Activated T-cell treated with anti-CD3 and anti-CD28 coated beads for 48 hours (primary cell): Measurements from ENCODE around the gene KRT16.
"Not testable (repeated sequence)": the region's sequence is repeated elsewhere in the genome, so short reads cannot be mapped to it uniquely, and the experiment has no call there.

Source experiments
- DNase-seq: peaks from one replicate; pipeline ENCODE4 v3.0.0-alpha.2; 2020; ENCODE audit warnings: low read depth

The KRT16 gene

DNA sequence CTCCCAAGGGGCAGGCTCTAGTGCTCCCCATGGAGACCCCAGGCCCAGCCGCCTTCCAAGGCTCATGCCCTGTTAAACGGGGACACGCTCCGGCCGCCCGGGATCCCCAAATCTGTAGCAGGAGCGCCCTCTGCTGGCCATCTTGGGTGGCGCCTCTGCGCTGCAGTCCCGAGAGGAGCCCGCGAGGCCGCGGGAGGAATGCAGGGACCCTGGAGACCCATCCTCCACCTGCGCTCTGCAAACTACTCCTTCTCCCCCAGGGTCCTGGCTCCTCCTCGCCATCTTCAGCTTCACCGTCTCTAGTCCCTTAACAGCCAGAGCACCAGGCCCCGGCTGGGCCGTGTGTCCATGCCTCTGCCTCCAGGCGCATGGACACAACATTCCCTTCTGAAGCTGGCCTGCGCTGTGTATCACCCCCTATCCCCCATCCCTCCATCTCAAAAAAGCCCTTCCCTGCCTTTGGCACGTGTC lies 35.4 kb upstream of the KRT16 start:
- peak; percentile 87 for DNase-seq

DNA sequence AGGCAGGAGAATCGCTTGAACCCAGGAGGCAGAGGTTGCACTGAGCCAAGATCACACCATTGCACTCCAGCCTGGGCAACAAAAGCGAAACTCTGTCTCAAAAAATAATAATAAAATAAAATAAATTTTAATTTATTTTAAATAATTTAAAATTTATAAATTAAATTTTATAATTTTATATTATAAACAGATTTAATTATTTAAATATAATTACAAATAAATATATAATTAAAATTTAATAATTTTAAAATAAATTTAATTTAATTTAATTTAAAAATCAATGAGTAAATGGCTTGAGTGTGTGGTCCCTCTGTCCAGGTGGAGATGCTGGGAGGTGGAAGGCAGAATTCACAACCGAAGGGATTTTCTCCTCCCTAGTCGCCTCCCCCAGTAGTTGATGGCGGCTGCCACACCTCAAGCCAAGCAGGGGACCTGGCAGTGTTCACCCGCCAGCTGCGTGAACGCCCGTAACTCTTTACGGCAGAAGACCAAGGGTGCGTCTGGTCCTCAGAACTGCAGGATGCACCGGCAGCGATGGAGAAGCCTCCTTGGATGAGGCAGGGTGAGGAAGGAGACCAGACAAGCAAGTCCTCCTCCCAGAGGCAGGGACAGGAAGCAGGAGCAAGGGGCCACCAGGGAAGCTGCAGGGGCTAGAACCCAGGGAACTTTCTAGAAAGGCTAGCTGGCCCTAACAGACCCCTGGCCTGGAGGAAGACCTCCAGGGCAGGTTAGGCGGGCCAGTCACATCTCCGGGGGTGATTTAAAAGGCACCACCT lies 34.7 kb upstream of the KRT16 start:
- no peak for DNase-seq

DNA sequence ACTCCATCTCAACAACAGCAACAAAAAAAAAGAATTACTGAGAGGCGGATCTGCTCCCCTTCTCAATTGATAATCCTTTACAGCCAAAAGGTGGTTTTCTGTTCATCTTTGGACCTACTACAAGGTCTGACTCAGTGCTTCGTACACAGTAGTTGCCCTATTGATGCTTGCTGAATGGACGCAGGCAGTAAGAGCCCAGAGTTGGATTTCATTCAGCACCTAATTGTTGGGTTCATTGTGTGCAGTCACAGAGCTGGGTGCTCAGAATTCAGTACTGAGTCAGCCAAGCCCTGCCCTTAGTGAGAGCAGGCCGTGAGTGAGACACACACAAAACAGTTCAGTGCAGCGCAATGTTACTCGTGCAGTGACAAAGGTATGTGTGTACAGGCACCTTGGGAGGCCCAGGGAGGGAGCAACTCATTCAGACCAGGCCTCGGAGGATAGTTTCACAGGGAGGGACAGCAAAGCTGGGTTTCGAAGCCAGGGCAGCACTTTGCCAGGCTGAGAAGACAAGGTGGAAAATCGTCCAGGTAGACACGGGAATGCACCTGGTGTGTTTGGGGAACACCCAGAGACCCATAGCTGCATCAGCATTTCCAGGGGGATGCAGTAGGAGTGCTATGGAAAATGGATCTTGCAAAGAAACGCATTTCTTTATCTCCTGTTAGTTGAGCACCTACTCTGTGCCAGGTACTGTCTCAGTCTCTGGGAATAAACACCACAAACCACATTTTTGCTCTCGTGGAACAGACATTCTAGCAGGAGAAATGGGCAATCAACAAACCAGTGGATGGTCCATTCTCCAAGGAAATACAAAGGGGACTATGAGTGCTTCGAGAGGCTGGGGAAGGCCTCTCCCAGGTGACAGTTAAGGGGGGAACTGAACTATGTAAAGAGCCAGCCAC lies 29.9 kb upstream of the KRT16 start:
- DNase-seq, result no peak

DNA sequence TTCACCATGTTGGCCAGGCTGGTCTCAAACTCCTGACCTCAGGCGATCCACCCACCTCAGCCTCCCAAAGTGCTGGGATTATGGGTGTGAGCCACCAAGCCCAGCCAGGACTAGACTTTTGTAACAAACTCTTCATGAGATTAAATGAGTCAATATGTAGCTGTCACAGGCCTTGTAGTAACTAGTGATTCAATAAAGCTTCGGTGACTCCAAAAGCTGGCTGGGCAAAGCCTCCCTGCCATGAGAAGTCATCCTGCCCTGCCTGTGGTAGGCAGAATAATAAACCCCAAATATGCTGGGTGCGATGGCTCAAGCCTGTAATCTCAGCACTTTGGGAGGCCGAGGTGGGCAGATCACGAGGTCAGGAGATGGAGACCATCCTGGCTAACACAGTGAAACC lies 28.0 kb upstream of the KRT16 start:
- DNase-seq, result not testable (repeated sequence)

DNA sequence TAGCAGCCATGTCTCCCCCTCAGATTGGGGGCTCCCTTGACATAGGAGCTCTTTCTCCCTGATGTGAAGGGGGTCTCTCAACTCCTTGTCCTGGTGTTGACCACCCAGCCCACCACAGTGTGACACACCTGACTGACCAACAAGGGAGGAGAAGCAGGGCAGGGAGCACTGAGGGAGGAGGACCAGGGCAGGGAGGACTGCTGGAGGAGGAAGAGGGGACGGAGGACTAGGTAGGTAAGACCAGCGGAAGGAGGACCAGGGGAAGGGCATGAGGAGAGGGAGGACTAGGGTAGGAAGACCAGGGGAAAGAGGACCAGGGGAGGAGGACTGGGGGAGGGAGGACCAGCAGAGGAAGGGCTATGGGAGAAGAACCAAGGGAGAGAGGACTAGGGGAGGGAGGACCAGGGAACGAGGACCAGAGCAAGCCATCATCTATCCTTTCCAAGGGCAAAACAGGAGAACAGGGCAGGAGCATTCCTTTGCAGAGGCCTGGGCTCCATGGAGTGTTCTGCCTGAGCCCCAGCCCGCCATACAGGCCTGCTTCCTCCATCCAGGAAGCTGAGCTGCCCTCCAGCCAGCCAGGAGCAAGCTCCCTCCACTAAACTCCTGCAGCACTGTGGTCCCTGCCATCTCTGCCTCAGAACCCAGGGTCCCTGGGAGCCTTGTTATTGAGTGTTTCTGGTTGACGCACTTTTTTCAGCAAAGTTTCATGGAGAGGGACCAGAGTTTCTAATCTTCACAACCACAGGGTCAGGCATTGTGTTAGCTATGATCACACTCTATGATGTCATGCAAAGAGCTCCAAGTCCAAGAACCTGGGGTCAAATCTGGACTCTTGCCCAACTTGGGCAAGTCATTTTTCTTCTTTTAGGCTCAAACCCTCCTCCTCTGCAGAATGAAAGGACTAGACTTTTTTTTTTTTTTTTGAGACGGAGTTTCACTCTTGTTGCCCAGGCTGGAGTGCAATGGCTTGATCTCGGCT lies 27.2 kb upstream of the KRT16 start:
- no peak for DNase-seq

DNA sequence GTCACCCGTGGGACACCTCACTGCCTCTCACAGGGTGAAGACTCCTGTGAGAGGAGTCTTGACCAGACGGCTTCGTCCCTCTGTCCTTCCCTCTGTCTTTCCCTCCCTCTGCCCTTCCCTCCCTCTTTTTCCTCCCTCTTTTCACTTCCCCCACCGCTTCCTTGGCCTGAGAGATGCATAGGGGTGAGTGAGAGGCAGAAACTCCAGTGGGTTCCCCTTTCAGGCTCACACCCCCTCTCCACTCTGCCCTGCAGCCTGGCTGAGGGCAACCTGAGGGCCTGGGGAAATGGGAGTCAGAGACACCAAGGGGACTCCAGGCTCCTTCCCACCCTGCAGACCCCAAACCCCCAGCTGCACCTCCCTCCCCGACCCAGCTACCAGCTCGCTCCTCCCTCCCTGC lies 26.4 kb upstream of the KRT16 start:
- DNase-seq, result no peak

DNA sequence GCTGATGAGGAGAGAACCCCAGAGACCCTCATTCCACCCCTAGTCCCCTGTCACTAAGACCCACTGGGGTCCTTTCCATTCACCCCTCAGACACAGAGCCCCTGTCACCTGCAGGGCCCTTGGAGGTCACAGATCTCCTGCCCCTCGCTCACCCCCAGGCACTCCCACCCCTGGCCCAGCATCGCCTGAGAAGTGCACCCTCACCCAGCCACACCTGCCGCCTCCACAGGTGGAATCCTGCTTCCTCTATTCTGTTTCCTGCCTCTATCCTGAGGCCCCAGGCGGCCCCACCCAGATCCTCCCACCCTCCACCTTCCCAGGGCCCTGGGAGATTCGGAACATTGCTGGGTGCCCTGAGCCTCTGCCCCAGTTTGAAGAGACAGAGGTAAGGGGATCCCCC lies 25.6 kb upstream of the KRT16 start:
- DNase-seq, result no peak

DNA sequence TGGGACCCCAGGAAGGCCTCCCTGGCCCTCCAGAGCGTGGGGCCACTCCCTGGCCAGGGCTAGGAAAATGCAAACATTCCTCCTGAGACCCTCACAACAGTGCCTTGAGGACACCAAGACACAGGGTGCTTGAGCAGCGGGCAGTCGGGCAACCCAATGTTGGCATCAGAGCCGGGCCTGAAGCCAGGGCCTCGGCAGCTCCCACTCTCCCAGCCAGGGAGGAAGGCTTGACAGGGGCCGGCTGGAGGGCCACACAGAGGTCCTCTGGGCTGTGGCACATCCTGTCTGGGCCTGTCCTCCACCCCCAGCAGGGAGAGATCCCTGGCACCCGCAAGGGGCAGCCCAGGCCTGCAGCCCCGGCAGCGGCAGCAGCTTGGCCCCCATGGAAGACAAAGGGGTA lies 24.1 kb upstream of the KRT16 start:
- no peak for DNase-seq

DNA sequence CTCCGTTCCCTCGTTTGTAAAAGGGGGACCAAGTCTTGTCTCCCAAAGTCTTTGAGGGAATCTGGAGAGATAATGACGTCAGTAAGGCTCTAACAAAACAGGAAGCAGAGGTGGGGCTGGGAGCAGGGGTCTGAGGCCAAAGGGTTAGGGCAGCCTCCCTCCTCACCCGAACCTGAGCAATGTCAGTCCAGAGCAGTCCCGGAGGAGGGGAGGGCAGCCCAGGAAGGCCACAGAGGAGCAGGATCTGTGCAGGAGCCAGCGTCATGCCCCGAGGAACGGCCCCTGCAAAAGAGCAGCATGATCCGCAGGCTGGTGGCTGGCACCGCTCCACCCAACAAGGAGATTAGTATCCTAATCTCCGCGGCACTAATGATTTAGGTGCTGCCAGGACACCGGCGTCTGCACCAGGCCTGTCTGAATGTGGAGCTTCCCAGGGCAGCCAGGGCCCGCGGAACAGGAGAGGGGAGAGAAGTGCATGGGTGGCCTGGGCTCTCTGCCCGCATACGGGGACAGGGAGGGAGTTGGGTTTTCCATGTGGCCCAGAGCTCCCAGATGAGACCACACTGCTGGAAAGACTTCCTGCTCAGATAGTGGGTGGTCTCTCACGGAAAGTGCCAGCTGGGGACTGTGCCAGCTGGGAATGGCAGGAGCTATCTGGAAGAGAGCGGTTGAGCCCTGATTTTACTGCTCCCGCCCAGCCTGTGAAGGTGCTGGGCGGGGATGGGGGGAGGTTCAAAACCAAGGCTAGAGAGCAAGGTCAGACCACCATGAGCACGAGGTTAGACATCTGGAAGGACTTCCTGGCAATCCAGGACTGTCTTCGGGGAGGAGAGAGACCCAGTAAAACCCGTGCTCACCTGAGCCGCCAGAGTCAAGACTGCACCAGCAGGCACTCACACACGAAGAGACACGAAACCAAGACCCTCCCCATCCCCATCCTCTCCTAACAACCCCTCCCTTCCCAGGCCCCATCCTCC lies 22.8 kb upstream of the KRT16 start:
- no peak for DNase-seq

DNA sequence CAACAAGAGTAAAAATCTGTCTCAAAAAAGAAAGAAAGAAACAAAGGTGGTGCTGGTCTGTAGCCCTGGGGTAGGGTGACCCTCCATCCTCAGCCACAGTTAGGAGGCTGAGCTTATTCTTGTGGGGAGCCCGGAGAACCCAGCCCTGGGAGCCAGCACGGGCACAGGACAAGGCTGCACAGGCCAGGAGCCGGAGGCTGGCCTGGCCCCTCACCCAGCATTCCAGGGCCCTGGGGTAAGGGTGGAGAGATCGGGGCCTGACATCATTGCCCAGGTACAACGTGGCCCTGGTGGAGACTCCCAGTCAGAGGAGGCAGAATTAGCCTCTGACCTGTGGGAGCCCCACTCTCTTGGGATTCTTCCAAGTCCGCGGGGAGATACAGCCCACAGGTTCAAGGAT lies 22.1 kb upstream of the KRT16 start:
- no peak for DNase-seq

DNA sequence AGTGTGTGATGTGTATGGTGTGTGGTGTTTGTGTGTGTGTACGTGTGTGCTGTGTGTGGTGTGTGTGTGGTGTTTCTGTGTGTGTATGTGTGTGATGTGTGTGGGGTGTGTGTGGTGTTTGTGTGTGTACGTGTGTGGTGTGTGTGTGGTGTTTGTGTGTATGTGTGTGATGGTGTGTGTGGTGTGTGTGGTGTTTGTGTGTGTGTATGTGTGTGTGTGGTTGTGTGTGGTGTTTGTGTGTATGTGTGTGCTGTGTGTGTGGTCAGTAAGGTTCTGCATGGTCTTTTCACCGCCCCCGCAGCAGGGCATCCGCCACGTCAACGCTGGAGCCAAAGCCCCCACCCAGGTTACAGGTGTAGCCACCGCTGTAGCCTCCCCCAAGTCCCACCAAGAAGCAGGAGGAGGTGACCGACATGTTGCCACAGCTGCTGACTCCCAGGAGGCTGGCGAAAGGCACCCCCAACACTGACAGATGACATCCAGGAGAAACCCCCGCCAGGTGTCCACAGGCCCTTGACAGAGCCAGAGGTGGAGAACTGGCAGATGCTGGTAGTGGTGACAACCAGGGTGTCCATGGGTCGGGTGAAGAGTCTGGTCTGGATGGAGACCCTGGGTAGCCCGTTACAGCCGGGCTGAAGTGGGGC lies 21.1 kb upstream of the KRT16 start:
- DNase-seq, result no peak

DNA sequence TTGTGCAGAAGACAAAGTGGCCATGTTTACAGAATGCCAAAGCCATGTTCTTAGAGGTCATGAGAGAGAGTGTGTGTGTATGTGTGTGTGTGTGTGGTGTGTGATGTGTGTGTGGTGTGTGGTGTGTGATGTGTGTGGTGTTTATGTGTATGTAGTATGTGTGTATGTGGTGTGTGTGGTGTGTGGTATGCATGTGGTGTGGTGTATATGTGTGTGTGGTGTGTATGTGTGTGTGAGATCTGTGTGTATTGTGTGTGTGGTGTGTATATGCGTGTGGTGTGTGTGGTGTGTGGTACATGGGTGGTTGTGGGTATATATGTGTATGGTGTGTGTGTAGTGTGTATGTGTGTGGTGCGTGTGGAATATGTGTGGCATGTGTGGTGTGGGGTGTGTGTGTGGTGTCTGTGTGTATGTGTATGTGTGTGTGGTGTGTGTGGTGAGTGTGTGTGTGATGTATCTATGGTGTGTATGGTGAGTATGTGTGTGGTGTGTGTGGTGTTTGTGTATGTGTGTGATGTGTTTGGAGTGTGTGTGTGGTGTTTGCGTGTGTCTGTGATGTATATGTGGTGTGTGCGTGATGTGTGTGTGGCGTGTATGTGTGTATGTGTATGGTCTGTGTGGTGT lies 20.0 kb upstream of the KRT16 start:
- DNase-seq, result no peak

DNA sequence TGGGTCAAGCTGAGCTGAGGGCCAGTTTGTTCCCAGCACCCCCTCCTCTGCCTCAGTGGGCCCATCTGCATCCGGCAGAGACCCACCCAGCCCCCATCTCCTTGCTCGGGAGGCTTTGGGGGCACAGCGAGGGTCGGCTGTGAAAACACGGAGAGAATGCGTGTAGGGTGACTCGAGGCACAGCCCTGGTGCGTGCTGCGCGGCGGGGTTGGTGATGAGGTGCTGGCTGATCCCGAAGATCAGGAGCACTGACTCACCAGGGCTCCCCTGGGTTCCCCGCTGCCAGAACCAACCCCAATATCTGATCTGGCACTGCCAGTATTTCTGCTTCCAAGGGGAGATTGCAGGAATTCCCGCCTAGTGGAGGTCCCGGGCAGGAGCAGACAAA lies 19.3 kb upstream of the KRT16 start:
- DNase-seq, result no peak

DNA sequence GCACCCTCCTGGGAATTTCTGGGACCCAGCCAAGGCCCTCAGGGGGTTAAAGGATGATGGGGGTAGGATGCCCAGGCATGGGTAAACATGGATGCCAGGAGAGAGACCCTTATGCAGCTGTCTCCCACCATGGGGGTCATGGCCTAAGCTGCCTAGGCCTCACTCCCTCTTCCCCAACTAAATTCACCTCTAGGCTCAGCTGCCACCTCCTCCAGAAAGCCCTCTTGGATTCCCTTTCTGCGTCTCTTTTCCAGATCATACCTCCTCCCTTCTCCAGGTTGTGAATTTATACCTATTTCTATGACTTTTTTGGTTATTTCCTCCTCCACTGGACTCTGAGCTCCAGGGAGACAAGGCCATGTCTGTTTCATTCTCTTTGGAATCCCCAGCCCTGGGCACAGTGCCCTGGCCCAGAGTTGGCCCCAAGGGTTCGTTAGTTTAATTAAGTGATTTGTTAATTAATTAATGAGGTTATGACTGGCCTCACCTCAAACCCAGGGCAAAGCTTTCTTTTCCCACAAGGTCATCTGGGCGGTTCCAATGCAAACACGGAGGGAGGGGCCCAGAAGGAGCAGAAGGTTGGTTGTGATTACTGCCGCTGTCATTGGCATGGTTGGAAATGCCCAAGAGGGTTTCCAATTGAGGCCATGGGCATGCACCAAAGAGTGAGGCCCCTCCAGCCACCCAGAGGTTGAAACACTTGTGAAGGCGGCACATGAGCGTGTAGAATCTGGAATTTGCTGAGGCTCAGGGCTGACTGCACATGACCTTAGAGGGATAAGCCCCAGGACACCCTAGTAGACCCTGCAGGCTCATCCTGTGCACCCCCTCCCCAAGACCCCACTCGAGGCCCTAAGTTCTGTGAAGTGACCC lies 18.7 kb upstream of the KRT16 start:
- no peak for DNase-seq

DNA sequence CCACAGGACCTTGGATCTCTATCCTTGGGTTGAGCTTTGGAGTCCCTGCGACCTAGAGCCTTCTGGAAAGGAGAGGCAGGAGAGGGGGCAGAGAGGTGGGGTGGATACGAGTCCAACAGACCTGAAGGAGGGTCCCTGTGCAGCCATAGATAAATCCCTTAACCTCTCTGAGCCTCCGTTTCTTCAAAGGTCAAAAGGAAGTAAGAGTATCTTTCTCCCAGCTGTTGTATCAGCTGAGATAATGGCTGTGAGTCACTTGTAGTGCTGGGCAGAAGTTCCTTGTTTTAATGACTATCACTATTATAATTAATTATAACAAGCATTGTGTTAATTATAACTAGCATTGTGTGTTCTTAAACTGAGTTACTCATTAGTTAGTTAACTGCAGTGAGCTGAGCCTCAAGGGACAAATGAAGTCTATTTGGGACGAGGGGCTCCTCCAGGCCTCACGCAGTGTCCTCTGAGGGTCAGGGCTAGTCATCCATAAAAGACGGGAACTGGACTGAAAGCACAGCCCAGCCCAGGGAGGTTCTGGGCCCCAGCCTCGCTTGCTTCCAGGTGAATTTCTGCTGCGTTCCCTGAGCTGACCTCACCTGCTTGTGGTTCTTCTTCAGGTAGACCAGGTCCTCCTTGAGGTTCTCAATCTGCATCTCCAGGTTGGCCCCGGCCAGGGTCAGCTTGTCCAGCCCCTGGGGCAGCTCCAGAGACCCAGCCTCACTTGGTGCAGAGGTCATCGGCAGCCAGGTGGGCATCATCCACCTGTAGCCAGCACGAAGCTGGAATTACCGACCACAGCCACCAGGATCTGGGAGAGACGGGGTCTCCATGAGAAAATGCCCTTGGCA lies 17.5 kb upstream of the KRT16 start:
- DNase-seq, result no peak

DNA sequence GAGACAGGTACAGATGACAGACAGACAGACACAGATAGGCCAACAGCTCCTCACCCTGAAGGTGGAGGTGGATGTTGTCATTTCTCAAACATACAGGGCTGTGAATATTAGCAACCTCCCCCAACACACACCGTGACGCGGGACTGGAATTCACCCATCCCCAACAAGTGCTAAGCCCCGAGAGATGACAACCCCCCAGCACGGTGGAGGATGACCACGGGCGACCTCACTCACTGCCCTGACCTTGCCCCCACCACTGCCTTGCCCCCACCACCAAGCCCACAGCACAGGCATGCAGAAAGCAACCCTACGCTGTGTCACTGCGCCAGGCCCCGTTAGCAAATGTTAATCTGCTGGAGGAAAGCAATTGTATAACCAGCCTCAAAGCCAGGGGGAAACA lies 16.7 kb upstream of the KRT16 start:
- no peak for DNase-seq

DNA sequence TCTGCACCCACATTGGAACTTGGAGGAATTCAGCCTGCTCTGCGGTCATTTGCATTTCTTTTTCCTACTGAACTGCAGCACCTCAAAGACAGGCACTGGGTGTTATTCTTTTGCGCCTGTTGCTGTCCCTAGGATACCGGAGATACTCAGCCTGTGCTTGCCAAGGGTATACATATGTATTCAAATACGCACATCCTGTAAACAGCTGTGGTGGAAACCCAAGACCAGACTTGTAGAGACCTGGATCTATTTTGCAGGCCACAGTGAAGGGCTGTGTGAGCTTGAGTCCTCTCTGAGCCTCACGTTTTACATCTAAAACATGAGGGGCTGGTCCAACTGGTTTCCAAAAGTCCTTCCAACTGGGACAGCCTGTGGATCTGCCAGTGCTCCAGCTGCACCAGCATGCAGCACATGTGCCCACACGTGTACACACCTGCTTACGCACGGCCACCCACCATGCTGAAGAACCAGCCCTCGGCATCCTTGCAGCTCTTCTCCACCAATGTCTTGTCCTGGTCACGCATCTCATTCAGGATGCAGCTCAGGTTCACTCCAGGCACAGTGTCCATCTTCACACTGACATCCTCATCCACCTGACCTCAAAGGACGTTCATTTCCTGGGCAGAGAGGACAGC lies 16.2 kb upstream of the KRT16 start:
- DNase-seq, result not testable (repeated sequence)

DNA sequence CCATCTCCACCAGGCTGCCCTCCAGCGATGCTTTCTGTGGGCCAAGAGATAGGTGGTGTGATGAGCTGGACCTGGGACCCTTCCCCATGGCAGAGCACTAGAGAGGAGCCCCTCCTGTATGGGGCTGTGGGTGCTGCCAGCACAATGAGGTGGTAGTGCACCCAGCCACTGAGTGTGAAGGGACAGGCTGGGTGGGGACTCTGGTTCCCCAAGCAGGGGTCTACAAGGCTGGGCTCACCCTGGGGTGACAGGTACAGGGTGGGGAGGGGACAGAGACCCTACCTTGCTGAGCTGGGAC lies 15.5 kb upstream of the KRT16 start:
- not testable (repeated sequence) for DNase-seq
